Activated T-helper 1 cell treated with anti-CD3 and anti-CD28 coated beads, Interleukin-2, amount 50 U/mL, for 16 hours (primary cell): ENCODE results near the gene CACUL1.
A peak's percentile ranks its signal among the peaks of the same experiment; 100 is the strongest.
"Not testable (repeated sequence)": the region's sequence is repeated elsewhere in the genome, so short reads cannot be mapped to it uniquely, and the experiment has no call there.

Experiments used
- DNase-seq, 2 donors: peaks; one replicate each; pipeline ENCODE4 v3.0.0-alpha.2; 2020; ENCODE audit warnings: low read depth in 1 of 2, low spot score in 1 of 2

The CACUL1 gene

DNA sequence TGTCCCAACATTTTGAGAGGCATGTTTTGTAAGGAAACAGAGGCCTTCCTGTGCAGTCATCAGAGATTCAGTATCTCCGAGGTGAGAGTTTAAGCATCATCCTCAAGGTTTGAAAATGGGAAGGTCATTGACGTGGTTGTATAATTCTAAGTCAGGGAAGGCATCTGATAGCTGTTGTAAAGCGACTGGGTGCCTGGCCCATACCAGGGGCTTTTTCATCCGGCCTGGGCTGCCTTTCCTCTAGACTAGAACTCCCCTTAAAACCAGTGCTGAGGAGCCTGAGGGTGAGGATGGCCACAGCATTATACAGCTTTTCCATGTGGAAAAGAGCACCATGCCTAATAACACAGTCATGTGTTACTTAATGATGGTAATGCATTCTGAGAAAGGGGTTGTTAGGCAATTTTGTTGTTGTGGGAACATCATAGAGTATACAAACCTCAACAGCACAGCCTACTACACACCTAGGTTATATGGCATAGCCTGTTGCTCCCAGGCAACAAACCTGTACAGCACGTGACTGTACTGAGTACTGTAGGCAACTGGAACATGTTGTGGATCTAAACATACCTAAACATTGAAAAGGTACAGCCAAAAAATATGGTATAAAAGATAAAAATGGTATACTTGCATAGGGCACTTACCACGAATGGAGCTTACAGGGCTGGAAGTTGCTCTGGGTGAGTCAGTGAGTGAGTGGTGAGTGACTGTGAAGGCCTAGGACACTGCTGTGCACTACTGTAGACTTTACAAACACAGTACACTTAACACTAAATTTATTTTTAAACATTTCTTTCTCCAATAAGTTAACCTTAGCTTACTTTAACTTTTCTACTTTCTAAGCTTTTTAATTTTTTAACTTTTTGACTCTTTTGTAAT is 13.5 kb upstream of the CACUL1 start:
- DNase-seq, result no peak

DNA sequence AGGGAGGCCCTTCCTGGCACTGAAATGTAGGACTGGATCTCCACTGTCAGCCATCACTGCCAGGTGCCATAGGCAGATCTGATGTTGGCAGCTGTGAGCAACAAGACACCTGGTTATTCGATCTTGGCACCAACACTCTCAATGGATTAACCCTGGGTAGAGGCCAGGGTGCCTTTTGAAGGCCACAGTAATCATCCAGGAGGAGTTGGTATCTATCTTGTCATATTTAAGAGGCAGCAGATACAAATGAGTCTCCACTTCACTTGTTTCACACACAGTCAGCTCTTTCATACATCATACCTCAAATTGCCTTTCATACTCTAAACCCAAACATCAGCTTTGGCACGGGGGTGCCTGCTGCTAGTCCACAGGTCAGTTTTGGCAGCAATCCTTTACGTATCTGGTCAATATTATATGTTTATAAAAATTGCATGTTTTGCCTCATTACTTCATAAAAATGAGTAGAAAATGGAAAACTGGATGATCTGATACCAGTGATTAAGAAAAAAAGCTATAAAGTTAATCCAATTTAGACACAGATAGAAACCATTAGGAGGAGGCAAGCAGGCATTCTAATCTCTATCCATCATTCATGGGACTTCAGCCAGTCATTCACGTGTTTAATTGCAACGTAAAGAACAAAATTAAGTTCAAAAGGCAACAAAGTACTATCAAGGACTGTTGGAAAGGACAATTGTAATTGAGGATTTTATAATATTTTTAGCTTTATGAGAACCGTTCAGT is 12.7 kb upstream of the CACUL1 start:
- no peak for DNase-seq

DNA sequence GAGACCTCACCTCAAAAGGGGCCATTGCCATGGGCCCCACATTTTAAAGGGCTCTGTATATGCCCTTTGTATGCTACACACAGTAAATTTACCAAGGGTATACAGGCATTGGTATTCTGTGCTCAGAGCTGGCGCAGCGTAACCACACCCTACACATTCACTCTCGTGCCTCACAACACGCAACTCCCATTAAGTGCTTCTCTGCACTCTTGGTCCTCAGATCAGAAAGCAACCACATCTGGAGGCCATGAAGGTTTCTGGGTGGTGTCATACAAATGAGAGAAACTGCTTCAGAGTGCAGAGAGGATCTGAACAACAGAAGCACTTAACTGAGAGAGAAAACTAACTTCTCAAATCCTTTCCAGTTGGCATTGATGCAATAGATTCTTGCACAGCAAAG is 9.4 kb upstream of the CACUL1 start:
- DNase-seq, result no peak

DNA sequence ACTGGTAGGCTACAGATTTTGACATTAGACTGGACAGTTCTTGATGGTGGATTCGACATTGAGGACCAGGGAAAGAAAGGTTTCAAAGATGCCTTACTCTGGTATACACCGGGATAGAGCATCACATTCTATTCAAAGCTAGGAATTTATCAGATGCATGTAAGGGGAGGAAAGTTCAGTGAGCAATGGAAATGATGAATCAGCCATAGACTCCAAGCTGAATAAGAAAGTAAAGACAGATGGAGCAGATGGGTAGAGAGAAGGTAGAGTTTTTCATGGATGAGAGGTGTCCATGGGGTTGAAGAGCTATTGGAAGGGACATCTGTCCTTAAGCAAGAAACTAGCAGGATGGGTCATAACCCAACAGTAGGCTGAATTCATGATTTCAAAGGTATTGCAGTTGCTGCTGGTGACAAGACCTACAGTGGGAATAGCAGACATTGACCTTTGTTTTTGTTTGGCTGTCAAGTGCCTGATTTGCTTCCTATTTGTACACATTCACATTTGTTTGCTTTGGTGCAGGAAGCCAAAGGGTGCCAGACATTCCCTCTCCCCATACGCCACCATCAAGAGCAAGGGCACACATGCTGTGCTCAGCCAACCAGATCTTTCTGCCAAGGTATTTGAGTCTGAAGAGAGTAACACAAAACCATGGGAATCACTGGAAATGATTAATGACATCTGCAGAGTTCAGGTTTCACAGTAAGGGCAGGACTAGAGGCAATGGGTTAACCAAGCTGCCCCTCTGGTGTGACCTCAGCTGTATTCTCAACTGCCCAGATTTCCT is 8.6 kb upstream of the CACUL1 start:
- no peak for DNase-seq

DNA sequence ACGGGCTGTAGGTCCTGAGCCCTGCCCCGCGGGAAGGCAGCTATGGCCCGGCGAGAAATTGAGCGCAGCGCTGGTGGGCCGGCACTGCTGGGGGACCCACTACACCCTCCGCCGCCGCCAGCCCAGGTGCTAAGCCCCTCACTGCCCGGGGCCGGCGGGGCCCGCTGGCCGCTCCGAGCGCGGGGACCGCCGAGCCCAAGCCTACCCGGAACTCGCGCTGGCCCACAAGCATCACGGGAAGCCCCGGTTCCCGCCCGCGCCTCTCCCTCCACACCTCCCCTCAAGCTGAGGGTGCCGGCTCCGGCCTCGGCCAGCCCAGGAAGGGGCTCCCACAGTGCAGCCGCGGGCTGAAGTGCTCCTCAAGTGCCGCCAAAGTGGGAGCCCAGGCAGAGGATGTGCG is 5.5 kb upstream of the CACUL1 start:
- no peak for DNase-seq

DNA sequence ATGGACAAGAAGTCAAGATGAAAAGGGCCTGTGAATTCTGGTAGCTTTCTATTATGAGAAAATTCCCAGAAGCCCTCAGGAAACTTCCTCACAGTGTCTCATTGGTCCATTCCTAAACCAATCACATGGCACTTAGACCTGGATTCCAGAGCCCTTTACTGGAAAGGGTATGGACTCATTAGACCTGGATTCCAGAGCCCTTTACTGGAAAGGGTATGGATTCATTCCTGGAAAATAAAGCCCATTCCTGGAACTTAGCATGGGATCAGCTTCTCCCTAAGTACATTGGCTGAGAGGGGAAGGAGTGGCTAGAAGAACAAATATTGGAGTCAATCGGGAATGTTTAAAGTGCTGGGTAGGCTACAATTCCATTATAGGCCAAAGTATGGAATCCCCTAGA is 3.7 kb upstream of the CACUL1 start:
- no peak for DNase-seq

DNA sequence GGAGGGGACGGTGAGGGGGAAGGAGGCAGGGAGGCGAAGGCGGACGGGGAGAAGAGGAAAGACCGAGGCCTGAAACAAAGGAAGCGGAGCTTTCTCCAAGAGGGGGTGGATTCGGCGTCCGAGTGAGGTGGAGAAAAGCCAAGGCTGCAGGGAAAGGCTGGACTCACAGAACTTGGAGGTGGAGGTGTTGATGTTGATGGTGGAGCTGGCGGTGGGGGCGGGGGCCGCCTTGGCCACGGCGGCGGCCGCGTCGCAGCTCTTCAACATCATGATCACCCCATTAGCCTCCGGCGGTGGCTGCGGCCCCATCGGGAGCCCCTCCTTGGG is 578 bp downstream of the CACUL1 start:
- peak in 1 of 2 donors; percentile 8 for DNase-seq

DNA sequence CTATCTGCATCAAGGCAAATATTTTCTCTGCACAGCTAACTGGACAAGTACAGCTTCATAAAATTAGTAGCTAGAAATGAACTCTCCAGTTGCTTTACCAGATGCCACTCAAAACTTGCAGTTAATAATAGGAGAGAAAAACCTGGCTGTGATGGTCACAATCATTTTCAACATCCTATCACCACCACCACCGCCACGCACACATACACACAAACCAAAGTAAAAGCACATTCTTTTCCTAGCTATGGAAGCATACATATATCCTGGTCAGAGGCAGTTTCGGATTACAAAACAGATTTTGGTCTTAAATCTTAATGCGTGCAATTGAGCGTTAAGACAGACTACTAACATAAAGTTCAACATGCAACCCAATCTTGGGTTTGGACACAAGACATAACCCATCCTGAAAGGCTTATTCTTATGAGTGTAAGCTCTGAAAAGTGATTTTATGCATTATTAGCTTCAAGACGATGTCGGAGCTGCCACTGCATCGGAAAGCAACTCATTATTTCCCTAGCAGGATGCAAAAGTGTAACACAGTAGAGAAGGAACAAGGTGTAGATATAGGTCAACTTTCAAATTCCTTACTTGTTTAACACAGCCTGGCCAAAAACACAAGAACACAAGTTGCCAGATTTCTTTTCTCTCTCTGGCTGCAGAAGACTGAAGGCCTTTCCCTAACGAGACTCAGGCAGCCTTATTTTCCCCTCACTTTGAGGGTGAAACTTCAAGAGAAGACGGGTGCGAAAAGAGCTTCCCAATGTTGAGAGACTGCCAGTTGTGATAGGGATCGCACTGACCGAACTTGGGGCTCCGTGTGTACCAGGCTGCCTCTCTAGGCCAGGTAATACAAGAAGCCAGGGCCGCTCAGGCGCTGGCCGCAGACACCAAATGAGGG is 1.2 kb downstream of the CACUL1 start:
- DNase-seq, result no peak

DNA sequence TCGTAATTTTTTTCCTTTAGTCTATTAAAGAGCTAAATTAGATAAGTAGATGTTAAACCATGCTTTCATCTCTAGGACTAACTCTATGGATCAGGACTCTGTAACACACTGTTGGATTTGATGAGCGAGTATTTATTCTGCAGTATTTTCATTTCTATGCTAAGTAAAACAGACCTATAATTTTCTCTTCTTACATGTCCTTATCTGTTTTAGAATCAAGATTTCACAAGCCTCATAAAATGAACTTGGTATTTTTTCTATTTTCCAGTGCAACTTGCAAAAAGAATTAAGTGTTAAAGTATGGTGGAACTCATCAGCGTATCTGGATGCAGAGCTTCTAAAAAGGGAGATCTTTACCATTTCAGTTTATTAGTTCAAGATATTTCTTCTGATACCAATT is 2.4 kb downstream of the CACUL1 start:
- DNase-seq, result no peak

DNA sequence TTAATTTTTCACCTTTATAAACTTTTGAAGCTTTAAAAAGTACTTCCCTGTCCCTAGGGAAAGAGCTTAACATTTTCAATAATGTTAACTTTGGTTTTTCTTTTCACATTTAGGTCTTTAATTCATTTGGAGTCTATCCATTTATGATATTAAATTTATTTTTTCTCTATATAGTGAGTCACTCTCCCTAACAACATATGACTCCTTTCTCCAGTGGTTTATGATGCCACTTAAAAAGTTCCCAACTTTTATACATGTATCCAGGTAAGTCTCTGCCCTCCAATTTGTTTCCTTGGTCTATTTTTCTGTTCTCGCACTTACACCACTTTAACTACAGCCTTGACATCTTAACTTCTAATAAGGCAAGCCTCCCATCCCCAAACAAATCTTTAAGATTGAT is 3.5 kb downstream of the CACUL1 start:
- DNase-seq, result no peak

DNA sequence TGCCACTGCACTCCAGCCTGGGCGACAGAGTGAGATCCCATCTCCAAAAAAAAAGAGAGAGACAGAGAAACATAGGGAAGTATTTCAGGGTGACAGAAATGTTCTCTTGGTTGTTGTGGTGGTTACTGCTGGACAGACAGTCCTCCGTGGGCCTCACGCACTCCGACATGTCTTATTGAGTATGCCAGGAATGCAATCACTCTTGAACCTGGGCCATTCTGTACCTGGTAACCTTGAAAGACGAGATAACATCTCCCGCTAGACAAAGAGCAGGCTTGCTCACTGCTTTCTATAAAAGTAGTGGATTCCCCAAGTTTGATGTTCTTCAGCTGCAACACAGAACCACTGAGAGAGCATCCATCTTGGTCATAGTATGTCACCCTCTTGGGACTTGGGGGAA is 6.7 kb downstream of the CACUL1 start:
- no peak for DNase-seq

DNA sequence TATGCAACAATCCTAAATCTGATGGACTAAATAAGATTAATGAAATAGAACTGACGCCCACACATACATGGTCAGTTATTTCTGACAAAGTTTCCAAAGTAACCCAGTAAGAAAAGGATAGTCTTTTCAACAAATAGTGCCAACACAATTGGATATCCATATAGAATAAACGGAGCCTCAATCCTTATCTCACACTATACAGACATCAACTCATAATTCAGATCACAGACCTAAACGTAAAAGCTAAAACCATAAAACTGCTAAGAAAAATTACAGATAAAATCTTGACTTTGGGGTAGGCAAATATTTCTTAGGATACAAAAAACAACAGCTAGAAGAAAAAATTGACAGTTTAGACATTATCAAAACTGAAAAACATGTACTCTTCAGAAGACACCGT is 8.5 kb downstream of the CACUL1 start:
- DNase-seq, result no peak

DNA sequence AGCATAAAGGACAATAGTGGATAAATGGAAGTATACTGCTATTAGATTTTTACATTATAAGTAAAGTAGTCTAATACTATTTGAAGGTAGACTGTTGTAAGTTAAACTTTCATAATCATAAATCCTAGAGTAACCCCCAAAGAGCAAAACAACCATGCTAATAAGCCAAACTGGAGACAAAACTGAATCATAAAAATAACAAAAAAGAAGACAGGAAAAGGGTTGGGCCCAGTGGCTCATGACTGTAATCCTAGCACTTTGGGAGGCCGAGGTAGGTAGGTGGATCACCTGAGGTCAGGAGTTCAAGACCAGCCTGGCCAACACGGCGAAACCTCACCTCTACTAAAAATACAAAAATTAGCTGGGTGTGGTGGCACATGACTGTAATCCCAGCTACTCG is 9.7 kb downstream of the CACUL1 start:
- DNase-seq, result no peak

DNA sequence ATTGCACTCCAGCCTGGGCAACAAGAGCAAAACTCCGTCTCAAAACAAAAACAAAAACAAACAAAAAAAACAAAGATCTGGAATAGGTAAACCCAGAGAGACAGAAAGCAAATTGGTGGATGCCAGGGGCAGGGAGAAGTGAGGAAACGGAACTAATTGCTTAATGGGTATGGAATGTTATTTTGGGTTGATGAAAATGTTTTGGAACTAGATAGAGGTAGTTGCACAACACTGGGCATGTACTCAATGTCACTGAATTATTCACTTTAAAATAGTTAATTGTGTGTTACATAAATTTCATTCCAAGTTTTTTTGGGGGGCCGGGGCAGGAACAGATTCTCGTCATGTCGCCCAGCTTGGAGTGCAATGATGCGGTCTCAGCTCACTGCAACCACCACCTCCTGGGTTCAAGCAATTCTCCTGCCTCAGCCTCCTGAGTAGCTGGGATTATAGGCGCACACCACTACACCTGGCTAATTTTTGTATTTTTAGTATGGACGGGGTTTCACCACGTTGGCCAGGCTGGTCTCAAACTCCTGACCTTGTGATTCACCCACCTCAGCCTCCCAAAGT is 10.3 kb downstream of the CACUL1 start:
- DNase-seq, result not testable (repeated sequence)

DNA sequence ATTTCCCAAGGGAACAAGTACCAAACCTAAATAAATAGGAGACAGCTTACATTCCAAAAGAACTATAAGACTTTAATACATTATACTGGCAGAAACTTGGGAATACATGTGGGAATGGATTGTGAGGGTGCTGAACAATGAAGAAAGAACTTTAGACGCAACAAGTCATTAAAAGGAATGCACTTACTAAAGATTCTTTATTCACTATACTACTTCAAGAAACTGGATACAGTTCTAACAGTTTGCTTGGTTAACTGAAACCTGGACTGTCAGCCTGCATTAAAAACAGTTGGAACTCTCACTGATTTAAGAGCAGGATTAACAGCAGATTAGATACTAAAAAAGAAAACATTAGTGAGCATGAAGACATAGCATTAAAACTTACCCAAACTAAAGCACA is 12.0 kb downstream of the CACUL1 start:
- DNase-seq, result no peak

DNA sequence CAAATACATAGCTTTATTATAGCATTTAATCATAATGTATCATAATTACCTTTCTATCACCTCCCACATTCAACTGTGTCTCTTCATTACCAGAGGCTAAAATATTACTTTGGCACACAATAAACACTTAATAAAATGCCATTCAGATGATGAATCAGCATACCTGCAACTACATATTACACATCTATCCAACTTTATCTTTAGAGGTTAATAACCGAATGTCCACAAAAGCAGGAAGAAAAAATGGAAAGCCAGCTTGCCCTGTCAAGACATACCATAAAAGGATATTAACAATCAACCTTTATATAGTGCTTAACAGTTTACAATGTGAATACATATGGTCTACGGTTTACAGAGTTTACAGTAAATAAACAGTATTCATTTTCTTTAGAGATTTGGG is 12.7 kb downstream of the CACUL1 start:
- no peak for DNase-seq

DNA sequence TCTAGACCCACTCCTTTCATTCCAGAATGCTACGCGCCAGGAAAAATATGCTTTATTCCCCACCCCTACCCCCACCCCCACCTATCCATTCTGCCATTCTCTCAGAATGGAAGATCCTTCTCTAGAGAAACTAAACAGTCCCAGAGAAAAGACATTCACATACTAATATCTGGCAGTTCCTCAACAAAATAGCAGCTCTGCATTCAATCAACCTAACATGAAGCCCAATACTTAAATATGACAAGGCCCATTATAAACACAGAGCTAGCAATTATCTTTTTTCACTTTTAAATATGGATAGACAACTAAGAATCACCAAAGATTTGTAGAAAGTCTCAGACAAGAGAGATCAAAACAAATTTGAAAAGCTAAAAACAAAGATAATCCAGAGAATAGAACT is 16.4 kb downstream of the CACUL1 start:
- DNase-seq, result no peak

DNA sequence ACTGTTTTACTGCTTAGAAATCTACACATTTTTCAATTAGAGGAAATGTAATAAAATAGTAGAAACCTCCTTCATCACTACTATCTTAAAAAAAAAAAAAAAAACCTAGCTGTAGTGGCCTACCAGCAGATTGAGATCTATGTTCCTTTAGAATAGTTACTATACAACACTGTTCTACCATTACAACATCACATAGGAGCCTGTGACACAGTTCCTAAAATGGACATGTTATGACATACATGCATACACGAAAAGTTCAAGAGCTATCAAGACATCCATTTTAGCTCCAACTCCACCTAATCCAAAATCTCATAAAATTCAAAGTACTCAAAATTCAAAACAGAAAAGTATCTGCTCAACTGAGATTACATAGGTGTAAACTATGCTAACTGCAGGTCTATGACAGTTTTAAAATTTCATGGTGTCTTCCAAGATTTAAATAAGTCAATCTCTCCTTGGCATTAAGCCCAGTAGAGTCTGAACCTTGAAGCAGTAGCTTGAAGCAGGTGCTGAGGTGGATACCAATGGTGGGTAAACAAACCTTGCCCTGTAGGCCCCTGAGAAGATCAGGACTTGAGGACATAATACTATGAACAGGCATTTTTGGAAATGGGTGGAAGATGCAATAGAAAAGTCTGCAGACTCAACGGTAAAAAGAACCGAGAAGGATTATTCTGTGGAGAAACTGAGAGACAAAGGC is 17.0 kb downstream of the CACUL1 start:
- no peak for DNase-seq

DNA sequence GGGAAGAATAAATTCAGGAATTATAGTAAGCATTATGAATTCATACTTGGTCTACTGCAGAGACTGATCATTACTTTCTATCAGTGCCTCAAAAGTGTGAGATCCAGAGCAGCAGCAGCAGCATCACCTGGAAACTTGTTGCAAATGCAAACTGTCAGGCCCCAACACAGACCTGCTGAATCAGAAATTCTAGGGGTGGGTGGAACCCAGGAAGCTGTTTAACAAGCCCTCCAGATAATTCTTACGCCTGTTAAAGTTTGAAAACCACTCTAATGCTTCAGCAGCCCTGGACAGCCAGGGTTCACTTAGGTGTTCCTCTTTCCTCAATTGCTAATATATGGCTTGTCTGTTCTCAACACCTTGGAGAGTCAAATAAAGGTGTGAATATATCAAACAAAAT is 19.5 kb downstream of the CACUL1 start:
- no peak for DNase-seq

DNA sequence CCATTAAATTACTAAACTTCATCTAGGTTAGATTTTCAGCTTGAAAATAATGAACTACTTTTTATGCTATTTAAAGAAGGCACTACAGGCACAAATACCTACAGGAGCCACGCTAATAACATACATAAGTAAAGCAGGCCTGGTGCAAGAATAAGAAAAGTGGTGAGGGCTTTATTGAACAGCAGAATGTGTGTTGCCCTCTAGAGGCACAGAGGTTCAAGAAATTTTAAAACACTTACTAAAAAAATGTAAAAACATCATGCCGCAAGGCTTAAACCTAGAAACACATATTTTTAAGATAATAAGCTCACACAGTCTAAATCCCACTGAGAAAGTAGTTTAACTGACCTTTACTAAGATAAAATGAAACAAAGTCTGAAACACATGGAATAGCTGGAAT is 20.3 kb downstream of the CACUL1 start:
- DNase-seq, result no peak
